GM12874 (cell line): ENCODE results near the gene CNTNAP2.

Experiments used
- TF ChIP-seq, protein P1 (sequence below): IDR thresholded peaks from 2 replicates; pipeline ENCODE4 v1.5.1; 2011; ENCODE audit warnings: low read depth, mild to moderate bottlenecking, control low read depth, low read length, moderate library complexity; ENCODE audit not compliant: insufficient read depth

CNTNAP2 gene

DNA sequence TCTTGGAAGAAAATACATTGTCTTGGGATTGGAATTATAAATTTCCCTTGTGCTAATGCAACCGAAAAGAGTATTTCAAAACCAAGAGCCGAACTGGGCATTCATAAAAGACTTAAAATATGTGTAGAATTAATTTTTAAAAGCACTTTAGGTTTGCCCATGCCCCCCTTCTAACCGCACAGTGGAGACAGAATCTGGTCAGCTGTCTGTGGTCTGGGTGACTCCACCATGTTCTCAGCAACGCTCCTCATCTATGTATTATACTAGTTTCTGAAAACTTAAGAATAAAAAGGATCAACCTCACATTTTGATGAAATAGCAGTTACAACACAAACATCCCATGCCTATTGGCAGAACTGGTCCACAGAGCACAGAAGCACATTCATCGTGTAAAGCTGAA is 2281.4 kb downstream of the CNTNAP2 start:
- TF ChIP-seq, protein P1, sequence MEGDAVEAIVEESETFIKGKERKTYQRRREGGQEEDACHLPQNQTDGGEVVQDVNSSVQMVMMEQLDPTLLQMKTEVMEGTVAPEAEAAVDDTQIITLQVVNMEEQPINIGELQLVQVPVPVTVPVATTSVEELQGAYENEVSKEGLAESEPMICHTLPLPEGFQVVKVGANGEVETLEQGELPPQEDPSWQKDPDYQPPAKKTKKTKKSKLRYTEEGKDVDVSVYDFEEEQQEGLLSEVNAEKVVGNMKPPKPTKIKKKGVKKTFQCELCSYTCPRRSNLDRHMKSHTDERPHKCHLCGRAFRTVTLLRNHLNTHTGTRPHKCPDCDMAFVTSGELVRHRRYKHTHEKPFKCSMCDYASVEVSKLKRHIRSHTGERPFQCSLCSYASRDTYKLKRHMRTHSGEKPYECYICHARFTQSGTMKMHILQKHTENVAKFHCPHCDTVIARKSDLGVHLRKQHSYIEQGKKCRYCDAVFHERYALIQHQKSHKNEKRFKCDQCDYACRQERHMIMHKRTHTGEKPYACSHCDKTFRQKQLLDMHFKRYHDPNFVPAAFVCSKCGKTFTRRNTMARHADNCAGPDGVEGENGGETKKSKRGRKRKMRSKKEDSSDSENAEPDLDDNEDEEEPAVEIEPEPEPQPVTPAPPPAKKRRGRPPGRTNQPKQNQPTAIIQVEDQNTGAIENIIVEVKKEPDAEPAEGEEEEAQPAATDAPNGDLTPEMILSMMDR: no peak

DNA sequence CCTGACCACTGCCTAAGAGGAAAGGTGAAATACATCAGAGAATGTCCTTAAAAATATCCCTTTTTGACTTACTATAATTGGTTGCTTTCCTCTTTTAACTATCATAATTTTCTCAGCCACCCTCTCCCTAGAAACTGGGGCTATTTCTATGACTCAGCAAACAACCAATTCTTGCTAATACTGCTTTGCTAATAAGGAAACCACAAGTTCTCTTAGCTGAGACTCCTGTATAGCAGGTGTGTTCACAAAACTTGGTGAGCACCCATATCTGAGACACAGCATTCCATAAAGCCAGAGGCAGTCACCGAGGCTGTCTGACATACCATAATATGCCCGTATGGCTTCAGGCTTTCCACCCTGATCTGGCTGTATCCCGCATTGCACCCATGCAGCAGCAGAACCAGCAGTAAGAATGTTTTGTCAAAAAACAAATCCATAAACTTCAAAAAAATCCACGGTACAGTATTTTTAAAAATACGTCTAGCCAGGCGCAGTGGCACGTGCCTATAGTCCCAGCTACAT is 2282.3 kb downstream of the CNTNAP2 start:
- TF ChIP-seq, protein P1: no peak

DNA sequence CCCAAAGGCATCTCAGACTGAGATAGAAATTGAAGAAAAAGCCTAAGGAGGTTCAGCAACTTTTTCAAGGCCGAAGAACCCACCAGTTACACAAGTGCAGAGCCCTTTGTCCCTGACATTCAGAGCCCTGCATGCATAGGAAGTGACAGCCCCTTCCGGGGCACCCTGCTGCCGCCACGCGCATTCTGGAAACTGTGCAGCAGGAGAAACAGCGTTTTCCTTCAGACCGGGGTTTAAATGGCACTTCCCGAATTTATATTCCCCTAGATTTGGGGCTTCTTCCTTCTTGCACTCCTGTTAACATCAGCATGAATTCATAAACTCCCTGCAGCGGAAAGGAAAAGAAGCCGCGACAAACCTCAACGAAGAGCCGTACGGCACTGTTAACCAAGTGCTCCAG is 2283.5 kb downstream of the CNTNAP2 start:
- TF ChIP-seq, protein P1: no peak

DNA sequence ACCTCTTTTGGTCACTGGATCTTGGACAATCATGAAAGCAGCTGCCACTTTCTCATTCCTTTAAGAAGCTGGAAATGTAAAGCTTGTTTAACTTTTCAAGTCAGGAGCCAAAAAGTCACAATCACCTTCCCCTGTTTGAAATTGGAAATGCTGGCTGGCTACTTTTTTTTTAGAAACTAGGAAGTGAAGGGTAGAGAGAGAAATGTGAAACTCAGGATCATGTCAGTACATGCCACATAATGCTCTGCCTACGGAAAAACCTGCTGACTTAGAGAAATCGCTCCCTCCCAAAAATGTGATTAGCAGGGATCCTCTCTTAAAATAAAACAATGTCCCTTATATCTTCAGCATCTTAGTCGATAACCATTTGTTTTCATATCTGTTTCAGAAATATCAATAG is 2285.6 kb downstream of the CNTNAP2 start:
- TF ChIP-seq, protein P1: no peak

DNA sequence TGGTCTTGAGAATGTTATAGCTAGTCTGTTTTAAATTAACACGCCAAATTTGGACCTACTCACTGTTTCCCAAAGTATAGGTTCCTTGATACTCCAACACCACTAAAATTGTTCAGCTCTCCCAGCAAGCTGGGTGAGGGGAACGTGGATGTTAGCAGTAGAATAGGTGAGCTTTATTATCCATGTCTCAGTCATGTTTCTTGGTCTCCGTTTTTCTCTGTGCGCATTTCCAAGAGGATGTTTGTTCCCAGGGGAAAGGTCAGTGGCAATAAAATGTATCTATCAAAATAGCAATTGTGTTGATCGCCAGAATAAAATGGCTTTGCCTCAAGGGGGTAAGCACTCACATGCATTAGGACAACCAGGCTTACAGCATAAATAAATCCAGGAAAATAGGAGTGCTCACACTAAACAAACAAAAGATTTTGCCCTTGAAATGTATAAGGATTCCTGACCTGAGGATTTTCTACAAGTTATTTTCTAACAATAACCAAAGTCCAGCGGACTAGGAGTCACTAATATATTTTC is 2286.9 kb downstream of the CNTNAP2 start:
- TF ChIP-seq, protein P1: no peak

DNA sequence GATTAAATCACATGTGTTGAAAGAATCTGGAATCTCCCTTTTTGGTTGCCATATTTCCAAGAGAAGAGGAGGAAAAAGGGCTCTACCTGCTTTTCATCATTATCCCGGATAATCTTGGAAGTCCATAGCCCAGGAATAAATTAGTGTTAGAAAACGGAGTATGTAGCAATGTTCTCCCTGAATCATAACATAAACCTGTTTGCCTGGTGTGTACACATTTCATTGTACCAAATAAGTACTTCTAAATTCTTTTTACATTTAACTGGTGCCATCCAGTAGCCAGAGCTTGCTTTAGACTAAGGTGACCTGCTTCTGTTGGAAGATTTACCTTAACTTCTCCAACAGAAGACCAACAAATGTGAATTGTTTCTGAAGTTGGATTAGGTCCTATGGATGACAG is 2291.7 kb downstream of the CNTNAP2 start:
- TF ChIP-seq, protein P1: no peak

DNA sequence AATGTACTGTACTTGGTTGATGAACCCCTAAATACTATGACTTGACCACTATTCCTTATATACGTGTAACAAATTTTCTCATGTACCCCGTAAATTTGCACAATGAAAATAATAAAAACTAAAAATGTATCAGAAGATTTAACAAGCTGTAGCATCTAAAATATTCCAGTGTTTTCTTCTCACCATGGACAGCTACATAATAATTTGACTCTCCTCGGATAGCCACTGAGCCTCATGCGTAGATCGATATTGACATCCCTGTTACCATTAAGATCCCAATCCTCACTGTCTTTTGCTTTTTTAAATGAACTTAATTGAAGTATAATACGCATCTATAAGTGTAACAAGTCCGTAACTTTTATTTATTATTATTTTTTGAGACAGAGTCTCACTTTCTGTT is 2294.3 kb downstream of the CNTNAP2 start:
- TF ChIP-seq, protein P1: no peak
